Cardiac fibroblast (primary cell): ENCODE data around the gene IRAK1BP1.

Experiments
- DNase-seq, 2 donors: peaks; one replicate each; pipeline versions ENCODE4 v3.0.0 to v3.0.0-alpha.2; 2010; ENCODE audit warnings: low read depth in 2 of 2
- H3K4me3 ChIP-seq, 2 donors: replicated peaks in 1 of 2; 1 replicate in 1 of 2; 2 replicates in 1 of 2; pipeline ENCODE4 v1.5.1; 2011; ENCODE audit warnings: low read depth in 2 of 2, low read length in 2 of 2, mild to moderate bottlenecking in 2 of 2, moderate library complexity in 1 of 2
- CTCF ChIP-seq: IDR thresholded peaks from one replicate; pipeline ENCODE4 v1.5.1; 2011; ENCODE audit warnings: low read depth, mild to moderate bottlenecking, low read length, inconsistent platforms

IRAK1BP1 gene

DNA sequence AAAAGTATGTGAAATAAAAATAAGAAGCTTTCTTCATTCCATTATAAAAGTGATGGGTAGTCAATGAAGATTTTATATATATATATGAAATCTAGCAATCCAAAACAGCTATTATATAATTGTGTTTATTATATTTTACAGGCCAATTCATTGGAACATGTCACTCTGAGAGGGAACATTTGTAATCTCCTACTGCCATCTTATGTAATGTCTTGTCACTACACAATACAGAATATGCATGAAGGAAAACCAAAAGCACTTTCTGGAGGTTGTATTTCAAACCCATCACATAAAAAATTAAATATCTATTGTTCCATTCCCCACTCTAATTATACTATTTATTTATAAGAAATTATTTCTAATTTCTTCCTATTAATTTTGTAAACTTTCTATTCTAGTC, 31.5 kb upstream of the IRAK1BP1 start:
- peak; percentile 14 for TF ChIP-seq CTCF
- H3K4me3 ChIP-seq, result no peak overlapping the region
- DNase-seq, result peak; percentile 18 to 33

DNA sequence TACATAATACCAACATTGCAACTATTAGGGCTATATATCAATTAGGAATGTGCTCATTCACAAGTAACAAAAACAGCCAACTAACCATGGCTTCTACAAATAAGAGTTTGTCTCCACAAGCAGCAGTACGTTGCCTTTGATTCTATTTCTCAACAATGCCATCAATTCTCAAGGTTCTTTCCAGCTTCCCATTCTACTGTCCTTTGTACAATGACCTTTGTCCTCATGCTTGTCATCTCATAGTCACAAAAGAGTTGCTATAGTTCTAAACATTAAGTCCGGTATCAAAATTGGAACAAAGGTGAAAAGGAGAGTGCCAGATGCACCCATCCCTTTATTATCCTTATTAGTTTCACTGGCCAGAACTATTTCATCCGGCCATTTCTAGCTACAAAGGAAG, 30.8 kb upstream of the IRAK1BP1 start:
- H3K4me3 ChIP-seq, result no peak overlapping the region
- TF ChIP-seq CTCF, result no peak
- DNase-seq, result no peak

GRCh38 chr6:78841111-78841510, 26.2 kb upstream of the IRAK1BP1 start:
- no peak for TF ChIP-seq CTCF

GRCh38 chr6:78842953-78843352, 24.4 kb upstream of the IRAK1BP1 start:
- H3K4me3 ChIP-seq, result no peak overlapping the region
- no peak for DNase-seq
- no peak for TF ChIP-seq CTCF

More at GRCh38 chr6:78841111-78841510, 26.2 kb upstream of the IRAK1BP1 start:
- H3K4me3 ChIP-seq, result no peak overlapping the region
- no peak for DNase-seq

- no peak for DNase-seq
- no peak for TF ChIP-seq CTCF
Measured at GRCh38 chr6:78844899-78845298, 22.5 kb upstream of the IRAK1BP1 start.

DNA sequence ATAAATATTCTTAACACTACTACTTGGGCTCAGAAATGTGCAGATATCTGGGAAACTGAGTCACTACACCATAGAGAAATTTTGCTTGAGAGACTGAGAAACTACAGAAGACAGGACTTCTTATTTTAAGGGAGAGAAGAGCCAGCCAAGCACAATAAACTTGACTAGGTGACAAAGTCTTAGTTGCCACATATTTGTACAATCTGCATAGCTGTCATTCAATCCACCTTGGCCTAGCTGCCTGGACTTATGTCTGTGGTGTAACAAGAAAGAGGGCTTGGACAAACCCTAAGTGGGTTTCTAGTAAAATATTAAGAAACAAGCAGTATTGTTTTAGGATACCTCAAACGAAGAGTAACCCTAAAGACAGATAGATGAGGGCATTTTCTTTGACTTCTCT, 21.8 kb upstream of the IRAK1BP1 start:
- DNase-seq, result no peak
- H3K4me3 ChIP-seq, result no peak overlapping the region
- TF ChIP-seq CTCF, result no peak

More at GRCh38 chr6:78844899-78845298, 22.5 kb upstream of the IRAK1BP1 start:
- no peak overlapping the region for H3K4me3 ChIP-seq

- no peak for TF ChIP-seq CTCF
- H3K4me3 ChIP-seq, result no peak overlapping the region
- DNase-seq, result peak in 1 of 2 donors; percentile 20
Measured at GRCh38 chr6:78850621-78851020, 16.7 kb upstream of the IRAK1BP1 start.
